ENCODE measurements around the gene CBX5.
A peak's percentile ranks its signal among the peaks of the same experiment; 100 is the strongest.
"Not testable (repeated sequence)": the region's sequence is repeated elsewhere in the genome, so short reads cannot be mapped to it uniquely, and the experiment has no call there.

The CBX5 gene

DNA sequence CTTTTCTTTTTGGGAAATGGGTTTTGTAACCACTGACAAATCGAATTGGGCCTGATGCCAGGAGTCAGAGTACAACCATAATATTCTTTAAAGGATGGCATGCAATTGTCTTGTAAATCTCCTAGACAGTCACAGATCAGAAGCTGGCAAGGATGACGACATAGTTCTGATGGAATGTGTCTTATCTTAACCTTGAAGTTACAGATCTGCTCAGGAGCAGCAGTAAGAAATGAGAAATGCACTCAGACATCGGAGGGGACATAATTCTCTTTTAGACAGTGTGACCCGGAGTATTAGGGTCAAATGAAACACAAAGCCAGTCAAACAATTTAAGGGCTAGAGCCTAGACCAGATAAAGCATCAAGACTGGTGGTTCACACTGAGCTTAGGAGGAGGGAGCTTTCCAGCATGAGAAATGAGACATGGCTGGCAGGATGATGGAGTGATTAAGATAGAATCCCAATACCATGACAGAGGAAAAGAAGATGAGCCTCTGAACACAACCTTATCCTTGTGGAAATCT, 17.5 kb downstream of the CBX5 start:
- no peak for DNase-seq

DNA sequence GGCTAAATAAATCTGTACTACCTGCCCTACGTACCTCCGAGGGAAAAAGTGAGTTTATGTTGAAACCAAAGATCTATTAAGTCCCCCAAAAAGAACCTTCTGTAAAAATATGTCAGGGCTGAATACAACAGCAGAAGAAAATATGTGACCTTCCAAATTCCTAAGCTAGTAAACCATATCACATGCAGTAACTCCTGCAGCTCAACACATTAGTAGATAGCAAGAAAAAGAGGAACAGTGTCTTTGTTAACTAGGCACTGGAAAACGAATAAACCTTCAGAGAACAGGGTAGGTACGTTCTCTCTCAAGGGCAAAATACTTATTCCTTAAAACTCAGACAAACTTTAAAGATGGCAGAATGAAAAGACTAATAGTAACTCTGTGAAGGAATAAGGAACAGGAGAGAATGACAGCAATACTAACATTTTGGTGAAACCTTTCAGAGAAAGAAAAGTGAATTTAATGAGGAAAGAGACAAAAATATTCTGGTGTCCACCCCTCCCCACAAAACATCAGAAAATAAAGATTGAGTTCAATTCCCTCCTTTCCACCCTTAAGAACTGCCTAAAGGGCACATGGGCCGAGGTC, 18.0 kb downstream of the CBX5 start:
- DNase-seq, result no peak

DNA sequence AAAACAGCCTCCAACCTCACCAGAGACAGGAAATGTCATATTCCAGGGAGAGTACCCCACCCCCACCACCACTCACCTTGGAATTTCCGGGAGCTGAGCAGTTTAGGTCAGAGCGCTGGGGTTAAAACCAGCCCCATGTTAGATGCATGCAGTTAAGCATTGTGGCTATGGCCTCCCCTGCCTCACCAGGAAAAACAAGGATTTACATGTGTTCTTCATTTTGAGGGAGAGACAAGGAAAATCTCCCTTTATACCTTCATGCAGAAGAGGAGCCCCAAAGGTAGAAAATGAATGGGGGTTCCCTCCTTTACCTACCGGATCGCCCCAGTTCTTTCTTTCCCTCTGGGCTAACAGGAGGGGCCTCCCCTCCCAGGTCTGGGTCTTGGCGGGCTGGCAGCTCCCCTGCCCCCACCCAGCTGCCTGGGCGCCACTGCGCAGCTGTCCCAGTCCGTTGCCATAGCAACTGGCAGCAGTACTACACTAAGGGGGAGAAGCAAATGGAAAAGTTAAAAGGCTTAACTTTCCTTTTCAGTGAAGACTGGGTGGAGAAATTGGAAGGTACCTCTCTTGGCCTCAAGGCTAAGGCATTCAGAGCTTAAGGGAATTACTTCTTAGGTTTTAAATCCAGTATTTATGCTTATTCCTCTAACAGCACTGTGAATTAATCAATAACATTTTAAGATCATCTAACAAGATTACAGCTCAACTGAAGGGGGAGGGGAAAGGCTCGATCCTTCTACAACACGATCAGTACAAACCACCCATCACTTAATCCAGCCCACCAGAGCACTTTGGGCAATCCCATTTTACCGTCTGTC, 20.5 kb downstream of the CBX5 start:
- peak; percentile 53 for DNase-seq

DNA sequence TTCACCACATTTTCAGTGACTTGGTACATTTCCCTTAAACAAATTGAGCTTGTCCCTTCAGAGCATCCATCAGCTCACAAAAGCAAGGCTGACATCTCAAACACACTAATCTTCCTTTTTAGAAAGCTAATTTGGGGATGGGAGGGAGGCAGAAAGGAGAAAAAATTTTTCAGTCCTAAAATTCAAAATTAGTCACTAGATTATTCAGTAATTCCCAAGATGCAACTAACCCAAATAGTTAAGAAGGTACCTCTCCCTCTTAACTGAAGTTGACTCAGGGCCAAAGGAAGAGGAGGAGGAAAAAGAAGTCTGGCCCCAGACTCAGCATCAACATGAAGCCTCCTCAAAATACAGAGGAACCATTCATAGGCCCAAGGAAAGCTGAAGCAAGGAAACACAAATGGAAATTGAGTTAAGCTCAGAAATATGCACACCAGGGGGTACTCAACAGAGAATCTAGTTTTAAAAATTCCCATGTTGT, 21.7 kb downstream of the CBX5 start:
- DNase-seq, result no peak

DNA sequence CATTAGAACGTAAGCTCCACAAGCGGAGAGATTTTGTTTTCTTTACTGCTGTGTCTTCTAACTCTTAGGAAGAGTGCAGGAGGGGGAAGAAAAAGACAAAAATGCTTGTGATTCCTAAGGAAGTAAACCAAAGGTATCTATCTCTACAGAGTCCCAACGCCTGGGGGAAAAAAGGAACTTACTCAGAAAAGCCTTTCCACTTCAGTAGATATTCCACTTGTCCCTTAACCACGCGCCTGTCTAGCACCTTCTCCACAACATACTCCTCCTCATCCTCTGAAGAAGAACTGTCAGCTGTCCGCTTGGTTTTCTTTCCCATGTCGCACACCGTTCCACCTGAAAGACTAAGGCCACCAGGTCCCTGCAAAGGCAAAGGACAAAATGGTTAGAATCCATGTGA, 22.6 kb downstream of the CBX5 start:
- no peak for DNase-seq

DNA sequence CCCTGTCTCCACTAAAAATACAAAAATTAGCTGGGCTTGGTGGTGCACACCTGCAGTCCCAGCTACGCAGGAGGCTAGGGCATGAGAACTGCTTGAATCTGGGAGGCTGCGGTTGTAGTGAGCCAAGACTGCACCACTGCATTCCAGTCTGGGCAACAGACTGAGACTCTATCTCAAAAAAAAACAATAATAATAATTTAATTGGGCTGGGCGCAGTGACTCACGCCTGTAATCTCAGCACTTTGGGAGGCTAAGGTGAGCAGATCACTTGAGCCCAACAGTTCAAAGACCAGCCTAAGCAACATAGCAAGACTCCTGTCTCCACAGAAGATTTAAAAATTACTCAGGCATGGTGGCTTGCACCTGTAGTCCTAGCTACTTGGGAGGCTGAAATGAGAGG, 26.7 kb downstream of the CBX5 start:
- DNase-seq, result no peak

DNA sequence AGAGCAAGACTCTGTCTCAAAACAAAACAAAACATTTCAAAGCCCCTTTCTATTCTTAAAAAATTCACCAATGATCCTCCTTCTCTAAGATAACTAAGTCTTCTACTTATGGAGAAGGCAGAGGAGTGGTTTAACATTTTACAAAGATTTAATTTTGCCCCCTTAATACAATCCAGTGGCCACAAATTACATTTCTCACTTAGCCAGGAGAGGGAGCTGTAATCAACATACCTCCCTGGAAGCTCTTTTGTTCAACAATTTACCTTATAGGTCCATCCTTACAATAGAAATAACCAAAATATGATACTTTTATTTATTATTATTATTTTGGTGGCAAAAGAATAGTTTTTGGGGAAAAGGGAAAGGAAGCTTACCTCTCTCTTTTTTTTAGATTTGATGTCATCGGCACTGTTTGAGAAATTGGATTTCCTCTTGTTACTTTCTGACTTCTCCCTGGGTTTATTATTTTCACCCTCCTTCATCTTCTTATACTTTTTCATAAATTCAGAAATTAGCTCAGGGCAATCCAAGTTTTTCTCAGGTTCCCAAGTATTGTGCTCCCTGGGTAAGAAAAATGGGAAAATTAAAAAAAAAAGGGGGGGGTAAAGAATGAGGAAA, 28.1 kb downstream of the CBX5 start:
- no peak for DNase-seq

DNA sequence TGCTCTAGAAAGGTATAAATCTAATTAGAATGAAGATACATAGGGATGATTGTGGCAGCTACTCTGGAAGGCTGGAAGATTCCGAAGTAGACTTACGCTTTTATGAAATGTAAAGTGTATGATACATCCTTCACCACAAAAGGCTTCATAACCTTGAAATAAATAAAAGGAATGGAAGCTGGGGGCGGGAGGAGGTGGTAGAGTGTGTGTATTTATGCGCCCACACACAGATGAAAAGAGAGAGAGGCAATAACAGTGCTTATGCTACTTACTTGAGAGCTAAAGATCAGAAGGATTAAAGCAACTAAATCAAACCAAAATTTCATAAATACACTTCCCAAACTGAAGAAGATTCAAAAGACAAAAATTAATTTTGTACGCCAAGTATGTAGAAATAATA, 30.4 kb downstream of the CBX5 start:
- no peak for DNase-seq

DNA sequence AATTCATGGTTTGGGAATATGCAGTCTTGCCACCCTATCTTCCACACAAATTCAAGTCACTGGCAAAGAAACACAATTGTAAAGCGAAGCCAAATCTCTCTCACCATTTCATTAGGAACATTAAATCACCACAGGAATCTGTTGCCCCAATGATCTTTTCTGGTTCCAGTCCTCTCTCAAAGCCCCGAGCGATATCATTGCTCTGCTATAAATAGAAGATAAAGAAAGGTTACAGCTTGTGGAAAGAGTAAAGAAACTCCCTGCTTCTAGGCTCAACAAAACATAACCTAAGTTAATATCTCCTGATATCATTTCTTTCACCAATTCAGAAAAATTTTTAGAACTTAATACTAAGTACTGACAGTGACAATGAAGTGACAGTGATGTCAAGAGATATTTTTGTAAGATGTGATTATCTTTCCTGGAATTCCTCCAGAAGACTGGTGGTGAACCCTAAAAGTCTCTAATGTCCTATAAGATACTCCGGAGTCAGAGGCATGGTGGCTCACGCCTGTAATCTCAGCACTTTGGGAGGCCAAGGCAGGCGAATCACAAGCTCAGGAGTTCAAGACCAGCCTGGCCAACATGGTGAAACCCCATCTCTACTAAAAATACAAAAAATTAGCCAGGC, 33.8 kb downstream of the CBX5 start:
- DNase-seq, result no peak

DNA sequence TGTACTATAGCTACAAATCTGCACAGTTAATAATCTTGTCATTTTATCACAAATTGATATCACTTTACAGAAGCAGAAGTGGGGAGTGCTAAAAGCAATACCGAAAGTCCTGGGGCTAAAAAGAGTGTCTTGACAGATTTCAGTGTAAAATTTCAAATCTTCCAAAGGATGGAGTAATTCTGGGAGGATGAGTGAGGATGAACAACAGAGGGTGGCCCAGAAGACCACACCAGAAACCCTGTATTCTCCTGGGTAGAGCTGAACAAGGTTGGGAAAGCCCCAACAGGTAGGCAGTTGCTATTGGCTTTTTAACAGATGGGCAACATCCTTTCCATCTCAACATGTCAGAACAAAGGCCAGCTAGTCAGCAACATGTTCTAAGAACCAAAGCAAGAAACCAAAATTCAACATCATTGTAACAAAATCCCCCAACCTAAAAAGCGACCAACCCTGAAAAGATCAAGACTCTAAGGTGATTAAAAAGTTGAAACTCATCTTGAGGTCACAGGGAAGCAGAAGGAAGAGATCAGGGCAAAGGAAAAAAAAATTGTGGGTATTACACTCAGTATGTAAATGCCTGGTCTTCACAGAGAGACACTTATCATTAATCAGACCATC, 38.8 kb downstream of the CBX5 start:
- DNase-seq, result no peak

DNA sequence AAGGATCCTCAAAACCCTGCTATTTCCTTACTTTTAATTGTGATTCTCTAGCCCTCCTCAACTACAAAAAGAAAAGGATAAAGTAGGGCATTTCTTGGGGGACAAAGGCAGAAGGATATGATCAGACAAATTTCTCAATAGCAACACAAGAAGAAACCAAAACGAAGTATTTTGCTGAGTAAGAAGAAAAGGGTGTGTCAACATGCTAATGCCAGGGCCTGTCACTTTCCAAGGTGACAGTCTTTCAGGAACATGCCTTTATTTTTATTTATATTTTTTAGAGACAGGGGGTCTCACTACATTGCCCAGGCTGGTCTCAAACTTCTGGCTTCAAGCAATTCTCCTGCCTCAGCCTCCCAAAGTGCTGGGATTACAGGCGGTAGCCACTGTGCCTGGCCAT, 39.8 kb downstream of the CBX5 start:
- no peak for DNase-seq

DNA sequence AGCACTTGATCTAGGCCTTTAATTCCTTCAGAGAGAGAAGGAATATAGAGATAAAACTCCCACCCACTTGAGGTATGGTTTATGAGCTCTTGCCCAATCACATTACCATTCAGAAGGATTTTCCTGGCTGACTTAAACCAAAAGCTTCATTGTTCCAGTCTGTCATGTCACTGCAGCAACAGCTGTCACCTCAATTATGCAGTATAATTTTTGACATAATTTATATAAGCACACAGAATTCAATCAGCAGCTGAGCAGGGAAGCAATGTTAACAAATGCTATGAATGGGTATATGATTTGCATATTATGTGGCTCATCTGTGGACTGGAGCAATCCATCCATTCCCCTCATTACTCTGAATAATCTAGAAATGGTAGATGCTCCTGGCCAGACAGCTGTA, 40.3 kb downstream of the CBX5 start:
- DNase-seq, result no peak

DNA sequence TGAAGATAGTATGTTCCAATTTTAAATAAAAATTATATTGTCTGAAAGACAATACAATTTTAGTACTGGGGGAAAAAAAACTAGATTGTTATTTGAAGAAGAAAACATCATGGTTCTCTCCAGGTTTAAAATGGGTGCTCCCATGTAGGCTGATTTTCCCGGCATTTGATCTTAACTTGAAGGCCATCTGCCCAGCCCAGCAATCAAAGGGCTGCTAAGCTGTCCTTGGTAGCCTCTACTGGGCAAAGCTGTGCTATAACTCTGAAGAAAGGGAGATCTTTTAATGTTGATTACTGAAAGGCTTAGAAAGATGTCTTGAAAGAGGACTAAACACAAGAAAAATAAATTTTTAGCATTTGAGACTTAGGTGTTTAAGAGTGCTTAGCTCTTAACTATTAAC, 41.4 kb downstream of the CBX5 start:
- no peak for DNase-seq

DNA sequence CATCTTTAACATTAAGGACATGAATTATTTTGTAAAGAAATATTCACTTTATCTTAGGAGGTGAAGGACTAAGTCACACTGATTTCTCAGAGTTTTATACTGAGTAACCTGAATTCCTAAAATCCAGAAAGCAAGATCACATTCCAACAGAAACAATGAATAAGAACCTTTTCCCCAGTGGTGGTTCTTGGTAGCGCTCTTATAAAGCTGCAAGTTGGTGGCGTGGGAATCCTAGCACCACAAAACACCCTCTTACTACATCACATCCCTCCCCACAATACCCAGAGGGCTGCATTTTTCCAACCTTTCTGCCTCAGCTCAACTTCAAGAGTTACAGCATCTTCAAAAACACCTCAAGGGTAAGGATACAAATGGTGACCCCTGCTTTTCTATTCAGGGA, 47.1 kb downstream of the CBX5 start:
- DNase-seq, result no peak

DNA sequence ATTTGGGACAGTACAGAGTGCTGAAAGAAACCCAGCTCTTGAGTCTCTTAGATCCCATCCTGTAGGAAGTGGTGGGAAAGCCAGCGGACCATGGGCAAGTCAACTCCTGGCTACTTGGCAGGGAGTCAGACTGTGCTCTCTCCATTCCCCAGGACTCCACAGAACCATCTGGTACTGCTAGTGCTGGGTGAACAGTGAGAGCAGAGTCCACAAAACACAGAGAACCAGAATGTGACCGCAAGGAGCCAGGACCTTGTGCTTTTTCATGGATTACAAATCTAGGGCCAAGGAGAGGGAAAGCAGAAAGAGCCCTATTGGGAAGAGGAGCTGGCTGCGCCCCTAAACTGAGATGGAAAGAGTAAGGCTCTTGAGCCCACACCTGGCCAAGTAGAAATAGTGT, 48.7 kb downstream of the CBX5 start:
- not testable (repeated sequence) for DNase-seq

DNA sequence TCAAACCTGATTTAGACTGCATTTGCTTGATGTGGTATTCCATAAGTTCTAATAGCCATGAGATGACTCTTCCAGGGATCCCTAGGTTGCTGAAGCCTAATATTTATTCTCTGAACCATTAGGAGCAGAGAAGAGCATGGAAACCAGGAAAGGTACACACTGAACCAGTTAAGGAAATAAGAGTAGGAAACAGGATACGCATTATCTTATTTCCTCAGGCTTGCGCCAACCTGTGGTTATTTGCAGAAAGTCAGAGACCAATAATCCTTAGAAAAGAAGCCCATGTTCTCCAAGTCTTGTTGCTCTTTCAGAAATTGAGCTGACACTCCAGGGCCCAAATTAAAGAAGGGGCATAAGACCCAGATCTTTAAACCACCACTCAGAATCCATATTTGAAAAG, 49.4 kb downstream of the CBX5 start:
- DNase-seq, result no peak

DNA sequence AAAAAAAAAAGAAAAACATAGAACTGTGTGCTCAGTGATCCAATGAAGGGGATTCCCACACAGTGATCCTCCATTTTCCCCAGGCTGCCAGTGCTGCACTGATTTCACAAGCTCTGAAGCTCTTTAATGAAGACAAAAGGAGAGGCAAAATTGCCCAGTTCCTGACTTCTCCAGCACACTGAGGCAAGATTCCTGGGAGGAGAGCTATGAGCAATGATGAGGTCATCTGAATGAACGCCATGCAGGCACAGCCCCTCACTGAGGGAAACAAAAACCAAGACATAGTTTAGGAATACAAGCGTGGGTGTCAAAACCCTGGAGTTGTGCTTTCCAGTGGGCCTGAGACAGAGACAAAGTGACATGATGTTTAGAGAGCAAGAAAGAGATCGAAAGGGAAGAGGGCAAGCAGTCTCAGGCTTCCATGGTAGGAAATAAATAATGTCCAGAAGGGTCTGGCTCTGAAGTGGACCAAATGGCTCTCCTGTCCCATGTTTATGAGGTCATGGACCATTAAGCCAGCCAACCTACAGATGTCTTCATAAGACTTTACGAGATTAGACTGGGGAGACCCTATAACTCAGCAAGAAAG, 50.2 kb downstream of the CBX5 start:
- no peak for DNase-seq

DNA sequence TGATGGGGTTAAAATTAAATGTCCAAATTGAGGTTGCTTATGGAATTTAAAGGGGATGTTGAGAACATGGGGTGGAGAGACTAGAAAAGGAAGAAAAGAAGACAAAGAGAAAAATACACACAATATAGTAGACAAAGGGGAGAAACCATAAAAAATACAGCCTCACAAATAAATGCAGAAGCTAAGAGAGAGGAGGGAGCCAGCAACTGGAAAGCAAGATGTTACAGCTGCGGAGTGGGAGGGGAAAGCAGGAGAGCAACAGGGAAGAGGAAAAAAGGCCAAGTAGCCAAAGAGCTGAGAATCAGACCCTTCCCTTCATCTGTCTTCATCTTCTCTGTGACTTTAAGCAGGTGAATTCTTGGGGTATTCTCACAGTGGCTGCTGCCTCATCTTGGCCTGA, 51.5 kb downstream of the CBX5 start:
- no peak for DNase-seq

DNA sequence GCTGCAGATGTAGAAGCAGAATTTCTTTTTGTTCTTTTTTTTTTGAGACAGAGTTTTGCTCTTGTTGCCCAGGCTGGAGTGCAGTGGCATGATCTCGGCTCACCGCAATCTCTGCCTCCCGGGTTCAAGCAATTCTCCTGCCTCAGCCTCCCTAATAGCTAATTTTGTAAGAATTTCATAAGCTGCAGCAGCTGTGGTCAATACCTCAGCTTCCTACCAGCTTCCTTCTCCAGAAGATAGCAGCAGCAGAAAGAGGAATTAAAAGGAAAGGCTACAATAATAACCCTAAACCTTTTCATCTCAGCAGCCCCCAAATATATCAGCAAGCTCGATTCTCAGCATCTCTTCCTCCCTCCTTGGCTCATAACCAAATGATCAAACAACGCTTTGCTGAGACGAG, 52.0 kb downstream of the CBX5 start:
- not testable (repeated sequence) for DNase-seq

DNA sequence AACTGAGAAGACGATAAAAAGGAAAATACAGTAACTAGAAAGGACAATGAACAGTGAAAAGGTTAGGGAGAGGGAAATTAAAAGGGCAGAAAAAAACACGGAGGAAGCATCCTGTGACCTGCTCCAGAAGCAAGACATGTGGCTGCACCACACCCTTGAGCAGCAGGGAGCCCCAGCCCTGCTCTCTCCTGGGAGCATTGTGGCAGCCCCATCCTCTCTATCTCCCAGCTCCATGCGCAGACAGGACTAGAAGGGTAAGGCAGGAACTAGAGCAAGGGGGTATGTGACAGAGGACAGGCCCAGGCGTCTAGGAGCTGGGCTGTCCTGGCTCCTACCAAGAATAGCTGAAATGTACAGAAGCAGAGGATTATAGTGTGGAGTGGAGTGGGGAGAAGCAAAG, 52.5 kb downstream of the CBX5 start:
- no peak for DNase-seq

DNA sequence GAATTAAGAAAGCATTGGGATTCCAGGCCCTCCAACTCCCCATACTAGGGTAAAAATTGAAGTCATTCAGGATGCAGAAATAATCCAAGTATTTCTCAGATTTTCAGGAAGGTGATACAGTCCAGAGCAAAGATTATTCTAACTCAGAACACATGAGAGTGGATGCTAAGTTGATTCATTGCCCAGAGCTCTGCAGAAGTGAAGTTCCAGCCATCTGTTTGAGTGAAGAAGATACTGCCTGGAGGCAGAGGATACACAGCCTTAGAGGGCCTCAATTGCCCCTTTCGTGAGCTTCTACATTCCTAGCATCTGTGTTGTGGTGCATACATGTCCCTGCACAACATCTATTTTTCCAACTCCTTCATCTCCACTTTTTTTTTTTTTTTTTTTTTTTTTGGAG, 54.3 kb downstream of the CBX5 start:
- DNase-seq, result no peak

DNA sequence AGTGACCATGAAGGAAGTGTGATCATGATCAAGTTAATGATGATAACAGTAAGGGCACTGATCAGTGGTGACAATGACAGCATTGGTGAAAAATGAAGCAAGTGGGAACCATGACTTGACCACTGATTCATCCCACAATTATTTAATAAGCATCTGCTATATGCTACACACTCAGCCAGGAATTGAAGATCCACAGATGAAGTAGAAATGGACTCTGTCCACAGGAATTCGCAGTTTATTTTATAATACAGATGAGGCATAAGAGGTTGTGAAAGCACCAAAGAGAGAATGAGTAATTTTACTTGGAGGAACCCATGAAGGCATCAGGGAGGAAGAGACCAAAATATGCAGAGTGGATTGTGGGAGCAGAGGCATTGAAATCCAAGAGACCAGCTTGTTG, 57.3 kb downstream of the CBX5 start:
- no peak for DNase-seq

Measured in activated naive CD4-positive, alpha-beta T cell treated with anti-CD3 and anti-CD28 coated beads, Interleukin-2, amount 50 U/mL, for 16 hours (primary cell).